Spleen (tissue), 7 donors: Measurements from ENCODE around the gene DLG2.

Experiments used
- POLR2A ChIP-seq, 3 donors: fragments of 450-650 bp; IDR thresholded peaks; one replicate each; pipeline ENCODE4 v1.5.1; 2017; ENCODE audit warnings: antibody characterized with exemption in 3 of 3, mild to moderate bottlenecking in 1 of 3
- TF ChIP-seq, protein P1 (sequence below), 11 experiments: fragments of 200-600 bp in 7 of 11; fragments of 450-650 bp in 4 of 11; sonication (generic) in 4 of 11; IDR thresholded peaks in 8 of 11; conservative IDR thresholded peaks in 3 of 11; 1 replicate in 7 of 11; 2 replicates in 4 of 11; pipeline versions ENCODE4 v1.4.0 to v1.8.0; 2016 to 2021; ENCODE audit warnings: antibody characterized with exemption in 11 of 11, inconsistent platforms in 4 of 11, mild to moderate bottlenecking in 1 of 11
- donor health status: DM: no; HTN: no; CAD: no; lungs with moderate emphysema.
- donor health status: DM: no; HTN: no; CAD: no.
- donor health status: DM: no; HTN: no; CAD: no.

DNA sequence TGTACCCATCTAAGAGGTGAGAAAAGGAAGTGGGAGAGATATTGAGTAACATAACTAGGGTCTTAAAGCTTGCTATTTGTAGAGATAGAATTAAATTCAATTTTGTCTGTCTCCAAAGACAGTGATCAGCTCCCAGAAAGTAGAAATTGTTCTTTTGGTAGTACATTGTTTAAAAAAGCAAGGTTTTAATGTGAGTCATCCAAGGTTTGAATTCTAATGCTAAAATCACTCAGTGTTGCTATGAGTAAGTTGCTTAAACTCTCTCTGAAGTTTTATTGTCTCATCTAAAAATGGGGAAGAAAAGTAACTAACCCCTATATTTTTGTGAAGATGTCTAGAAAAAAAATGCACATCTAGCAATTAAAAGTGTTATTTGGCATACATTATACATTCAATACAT, 1336.5 kb downstream of the DLG2 start:
- TF ChIP-seq, protein P1, sequence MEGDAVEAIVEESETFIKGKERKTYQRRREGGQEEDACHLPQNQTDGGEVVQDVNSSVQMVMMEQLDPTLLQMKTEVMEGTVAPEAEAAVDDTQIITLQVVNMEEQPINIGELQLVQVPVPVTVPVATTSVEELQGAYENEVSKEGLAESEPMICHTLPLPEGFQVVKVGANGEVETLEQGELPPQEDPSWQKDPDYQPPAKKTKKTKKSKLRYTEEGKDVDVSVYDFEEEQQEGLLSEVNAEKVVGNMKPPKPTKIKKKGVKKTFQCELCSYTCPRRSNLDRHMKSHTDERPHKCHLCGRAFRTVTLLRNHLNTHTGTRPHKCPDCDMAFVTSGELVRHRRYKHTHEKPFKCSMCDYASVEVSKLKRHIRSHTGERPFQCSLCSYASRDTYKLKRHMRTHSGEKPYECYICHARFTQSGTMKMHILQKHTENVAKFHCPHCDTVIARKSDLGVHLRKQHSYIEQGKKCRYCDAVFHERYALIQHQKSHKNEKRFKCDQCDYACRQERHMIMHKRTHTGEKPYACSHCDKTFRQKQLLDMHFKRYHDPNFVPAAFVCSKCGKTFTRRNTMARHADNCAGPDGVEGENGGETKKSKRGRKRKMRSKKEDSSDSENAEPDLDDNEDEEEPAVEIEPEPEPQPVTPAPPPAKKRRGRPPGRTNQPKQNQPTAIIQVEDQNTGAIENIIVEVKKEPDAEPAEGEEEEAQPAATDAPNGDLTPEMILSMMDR (IDR thresholded peaks at IDR 0.05 in 8 of 11, conservative IDR thresholded peaks at IDR 0.05 in 3 of 11) = no peak
- TF ChIP-seq POLR2A (IDR thresholded peaks at IDR 0.05) = no peak
